ENCODE results near the gene AGXT2.

AGXT2 gene

DNA sequence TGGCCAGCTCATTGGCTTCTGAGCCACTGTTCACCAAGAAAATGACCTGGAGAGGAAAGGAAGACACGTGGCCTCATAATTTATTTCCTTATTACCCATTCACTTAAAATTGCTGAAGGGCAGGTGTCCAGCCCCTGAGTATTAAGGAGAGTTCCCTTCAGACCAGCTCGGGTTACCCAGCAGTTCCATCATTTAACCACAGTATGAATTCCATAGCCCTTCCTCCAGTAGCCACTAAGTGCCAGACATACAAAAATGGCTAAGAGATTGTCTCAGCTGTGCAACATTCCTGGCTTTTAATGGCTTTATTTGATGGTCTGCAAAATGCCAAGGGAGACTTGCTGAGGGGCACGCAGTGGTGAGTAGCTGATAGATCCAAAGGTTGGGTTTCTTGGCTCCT lies 12.5 kb downstream of the AGXT2 start:
- Mint-ChIP-seq H3K36me3 (no peaks in the 10 kb centered on the region), H3K4me1 (no peaks in the 10 kb centered on the region), H3K27me3 (peaks cover 20% of the 10 kb centered on the region), H3K9me3 (no peaks in the 10 kb centered on the region), H3K4me3 (no peak overlapping the region), H3K27ac (no peak overlapping the region)

DNA sequence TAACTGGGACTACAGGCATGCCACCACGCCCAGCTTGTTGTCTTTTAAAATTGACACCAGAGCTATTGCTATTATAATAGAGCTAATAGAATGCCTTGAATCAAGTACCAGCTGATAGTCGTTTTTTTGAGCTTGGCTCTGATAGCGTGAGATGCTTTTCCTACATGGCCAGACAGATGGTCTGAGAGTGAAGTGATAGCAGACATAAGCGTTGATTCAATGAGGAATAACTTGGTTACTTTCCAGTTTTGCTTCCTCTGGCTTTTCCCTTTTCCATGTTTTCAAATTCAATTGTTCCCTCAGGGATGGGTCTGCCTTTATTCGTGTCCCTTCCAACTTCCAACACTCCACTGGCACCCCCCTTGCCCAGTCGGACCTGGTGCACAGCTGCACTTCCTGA lies 15.4 kb downstream of the AGXT2 start:
- H3K27ac Mint-ChIP-seq, result no peak overlapping the region
- peaks cover 12% of the 10 kb centered on the region for H3K27me3 Mint-ChIP-seq

DNA sequence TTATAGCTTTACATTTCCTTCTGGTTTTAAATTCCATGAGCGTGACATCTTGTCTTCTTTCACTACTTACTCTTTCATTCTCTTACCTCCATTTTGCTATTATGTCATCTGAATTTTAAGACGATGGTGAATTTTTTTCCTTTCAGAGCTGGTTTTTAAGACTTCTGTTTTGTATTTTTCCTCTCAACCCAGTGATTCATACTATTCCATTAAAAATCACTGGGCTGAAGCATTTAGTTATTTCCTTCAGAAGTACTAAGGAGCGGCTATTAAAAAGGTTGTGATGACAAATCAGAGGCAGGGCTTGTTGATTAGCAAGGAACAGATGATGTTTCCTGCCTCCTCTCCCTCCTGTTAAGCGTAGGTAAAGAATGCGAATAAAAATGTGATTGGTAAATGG lies 16.5 kb downstream of the AGXT2 start:
- H3K4me1 Mint-ChIP-seq, result no peaks in the 10 kb centered on the region
- peaks cover 1% of the 10 kb centered on the region for H3K36me3 Mint-ChIP-seq
- peaks cover 9% of the 10 kb centered on the region for H3K27me3 Mint-ChIP-seq
- no peaks in the 10 kb centered on the region for H3K9me3 Mint-ChIP-seq
- no peak overlapping the region for H3K27ac Mint-ChIP-seq
- no peak overlapping the region for H3K4me3 Mint-ChIP-seq

More for the DNA sequence above, 15.4 kb downstream of the AGXT2 start:
- no peak overlapping the region for H3K4me3 Mint-ChIP-seq
- H3K9me3 Mint-ChIP-seq, result no peaks in the 10 kb centered on the region
- H3K36me3 Mint-ChIP-seq, result peaks cover 1% of the 10 kb centered on the region
- H3K4me1 Mint-ChIP-seq, result no peaks in the 10 kb centered on the region

DNA sequence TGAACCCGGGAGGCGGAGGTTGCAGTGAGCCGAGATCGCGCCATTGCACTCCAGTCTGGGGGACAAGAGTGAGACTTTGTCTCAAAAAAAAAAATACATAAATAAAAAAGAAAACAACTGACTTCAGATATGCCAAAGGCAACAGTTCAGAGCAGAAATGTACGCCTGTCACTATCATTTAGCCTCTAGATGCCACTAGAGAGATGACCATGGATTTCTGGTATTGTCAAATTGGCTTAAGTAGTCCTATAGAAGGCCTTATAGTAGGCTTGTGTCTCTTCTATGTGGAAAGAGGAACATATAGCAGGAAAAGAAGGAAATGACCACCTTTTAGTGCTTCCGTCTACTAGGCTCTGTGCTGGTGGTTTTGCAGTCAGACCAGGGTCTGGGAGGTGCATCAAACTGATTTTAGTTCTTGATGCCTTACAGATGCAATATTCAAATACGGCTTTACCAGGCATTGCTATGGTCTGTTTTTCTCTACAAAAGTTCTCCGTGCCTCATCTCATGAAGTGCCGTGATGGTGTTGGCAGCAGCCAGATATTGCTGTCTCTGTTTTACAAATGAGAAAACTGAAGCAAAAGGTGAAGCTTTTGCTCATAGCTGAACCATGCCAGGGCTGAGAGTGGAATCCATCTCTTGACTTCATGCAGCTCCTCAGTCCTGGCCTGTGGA lies 17.2 kb downstream of the AGXT2 start:
- Mint-ChIP-seq H3K4me1 (no peaks in the 10 kb centered on the region), H3K27ac (no peak overlapping the region), H3K27me3 (peaks cover 8% of the 10 kb centered on the region), H3K9me3 (no peaks in the 10 kb centered on the region), H3K36me3 (peaks cover 1% of the 10 kb centered on the region), H3K4me3 (no peak overlapping the region)

DNA sequence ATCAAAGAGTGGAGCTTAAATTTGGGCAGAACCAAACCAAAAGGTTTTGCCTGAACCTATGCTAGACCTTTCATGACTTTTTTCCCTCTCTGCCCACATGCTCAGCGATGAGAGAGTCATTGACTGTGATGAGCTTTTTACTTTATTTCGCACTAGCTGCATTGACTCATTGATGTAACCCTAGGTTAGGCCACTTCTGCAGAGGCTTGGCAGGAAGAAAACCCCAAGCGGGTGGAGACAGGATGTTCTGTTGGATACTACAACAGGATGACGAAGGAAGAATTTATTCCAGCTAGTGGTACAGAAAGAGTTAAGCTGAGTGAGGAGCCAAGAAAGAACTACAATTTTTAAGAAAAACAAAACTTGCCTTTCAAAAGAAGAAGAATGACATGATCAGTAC lies 18.4 kb downstream of the AGXT2 start:
- Mint-ChIP-seq H3K36me3 (peaks cover 1% of the 10 kb centered on the region), H3K9me3 (no peaks in the 10 kb centered on the region), H3K27ac (no peak overlapping the region), H3K4me1 (no peaks in the 10 kb centered on the region), H3K27me3 (peaks cover 7% of the 10 kb centered on the region), H3K4me3 (no peak overlapping the region)

DNA sequence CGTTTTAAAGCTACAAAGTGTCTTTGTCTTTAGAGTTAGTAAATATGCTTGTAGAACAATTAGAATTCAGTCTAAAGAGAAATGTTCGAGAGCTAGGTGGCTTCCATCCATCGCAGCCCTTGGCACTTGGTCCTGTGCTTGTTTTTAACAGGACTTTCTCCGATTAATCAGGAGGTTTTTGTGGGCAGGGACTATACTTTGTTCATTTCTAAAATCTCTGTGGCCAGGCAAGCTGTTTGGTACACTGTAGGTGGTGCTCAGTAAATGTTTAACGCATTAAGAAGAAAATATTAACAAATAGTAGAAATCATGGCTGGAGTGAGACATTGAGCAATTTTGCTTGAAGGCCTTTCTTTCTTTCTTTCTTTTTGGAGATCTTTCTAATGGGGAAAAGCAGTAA lies 20.8 kb downstream of the AGXT2 start:
- Mint-ChIP-seq H3K27me3 (peaks cover 7% of the 10 kb centered on the region), H3K4me3 (no peak overlapping the region), H3K9me3 (no peaks in the 10 kb centered on the region), H3K27ac (no peak overlapping the region), H3K36me3 (peaks cover 1% of the 10 kb centered on the region), H3K4me1 (no peaks in the 10 kb centered on the region)

DNA sequence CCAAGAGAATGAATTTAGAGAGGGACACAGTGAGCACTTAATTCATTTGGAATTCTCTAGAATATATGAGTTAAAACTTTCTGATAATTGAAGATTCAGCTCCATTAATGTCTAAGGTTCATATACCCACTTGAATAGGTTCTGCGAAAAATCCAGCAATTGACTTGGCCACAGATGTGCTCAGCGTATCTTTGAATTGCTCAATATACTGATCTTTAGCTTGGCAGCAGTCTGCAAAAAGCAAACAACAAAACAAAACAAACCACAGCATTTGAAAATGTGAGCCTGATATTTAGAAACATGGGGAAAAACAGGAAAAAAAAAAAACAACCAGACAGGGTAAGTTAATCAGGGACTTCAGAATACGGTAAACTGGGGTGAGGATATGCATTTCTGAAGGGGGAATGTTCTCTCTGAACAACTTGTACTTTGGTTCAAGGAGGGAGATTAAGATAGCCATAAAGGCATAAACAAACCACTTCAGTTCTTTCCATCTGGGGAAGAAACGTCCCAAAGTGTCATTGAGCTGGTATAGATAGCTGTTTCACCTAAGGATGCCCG lies 21.4 kb downstream of the AGXT2 start:
- no peak overlapping the region for H3K27ac Mint-ChIP-seq
- H3K4me3 Mint-ChIP-seq, result no peak overlapping the region
- H3K4me1 Mint-ChIP-seq, result no peaks in the 10 kb centered on the region
- H3K9me3 Mint-ChIP-seq, result no peaks in the 10 kb centered on the region
- H3K27me3 Mint-ChIP-seq, result peaks cover 7% of the 10 kb centered on the region
- H3K36me3 Mint-ChIP-seq, result peaks cover 1% of the 10 kb centered on the region

DNA sequence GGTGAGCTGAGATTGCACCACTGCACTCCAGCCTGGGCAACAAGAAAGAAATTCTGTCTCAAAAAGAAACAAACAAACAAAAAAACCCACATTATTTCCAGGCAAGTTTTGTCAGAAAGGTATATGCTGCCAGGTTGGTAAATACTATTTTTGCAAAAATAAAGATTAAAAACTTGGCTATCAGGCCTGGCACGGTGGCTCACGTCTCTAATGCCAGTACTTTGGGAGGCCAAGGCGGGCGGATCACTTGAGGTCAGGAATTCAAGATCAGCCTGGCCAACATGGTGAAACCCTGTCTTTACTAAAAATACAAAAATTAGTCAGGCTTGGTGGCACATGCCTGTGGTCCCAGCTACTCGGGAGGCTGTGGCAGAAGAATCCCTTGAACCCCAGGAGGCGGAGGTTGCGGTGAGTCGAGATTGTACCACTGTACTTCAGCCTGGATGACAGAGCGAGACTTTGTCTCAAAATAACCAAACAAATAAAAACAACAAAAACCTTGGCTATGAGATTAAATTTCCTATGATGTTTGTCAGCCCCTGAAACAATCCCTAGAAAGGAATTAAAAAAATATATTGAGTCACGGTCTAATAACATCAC lies 22.7 kb downstream of the AGXT2 start:
- Mint-ChIP-seq H3K4me1 (no peaks in the 10 kb centered on the region), H3K27ac (no peak overlapping the region), H3K27me3 (peaks cover 7% of the 10 kb centered on the region), H3K36me3 (peaks cover 1% of the 10 kb centered on the region), H3K4me3 (no peak overlapping the region), H3K9me3 (no peaks in the 10 kb centered on the region)

DNA sequence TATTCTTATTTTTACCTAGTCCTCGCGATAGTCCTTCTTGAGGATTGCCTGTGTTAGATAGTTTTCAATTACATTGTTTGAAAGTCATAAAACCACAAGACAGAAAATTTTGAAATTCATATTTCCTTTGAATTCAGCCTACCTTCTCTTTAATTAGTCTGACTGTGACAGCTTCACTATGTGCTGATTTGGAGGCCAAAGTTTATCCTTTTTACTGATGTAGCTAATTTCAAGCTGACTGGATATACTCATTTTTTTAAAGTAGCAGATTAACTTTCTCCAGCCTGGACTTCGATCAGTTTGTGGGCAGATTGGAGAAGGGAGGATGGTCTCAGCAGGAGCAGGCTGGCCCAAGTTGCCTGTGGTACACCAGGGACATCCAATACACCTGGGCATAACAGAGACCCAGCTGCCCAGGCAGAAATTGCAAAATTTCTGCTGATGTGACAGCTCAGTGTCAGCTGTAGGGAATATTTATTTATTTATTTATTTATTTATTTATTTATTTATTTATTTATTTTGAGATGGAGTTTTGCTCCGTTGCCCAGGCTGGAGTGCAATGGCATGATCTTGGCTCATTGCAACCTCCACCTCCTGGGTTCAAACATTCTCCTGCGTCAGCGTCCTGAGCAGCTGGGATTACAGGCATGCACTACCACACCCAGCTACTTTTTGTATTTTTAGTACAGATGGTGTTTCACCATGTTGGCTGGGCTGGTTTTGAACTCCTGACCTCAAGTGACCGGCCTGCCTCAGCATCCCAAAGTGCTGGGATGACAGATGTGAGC lies 24.2 kb downstream of the AGXT2 start:
- no peaks in the 10 kb centered on the region for H3K9me3 Mint-ChIP-seq
- peaks cover 1% of the 10 kb centered on the region for H3K36me3 Mint-ChIP-seq
- H3K4me1 Mint-ChIP-seq, result no peaks in the 10 kb centered on the region
- peaks cover 6% of the 10 kb centered on the region for H3K27me3 Mint-ChIP-seq
- H3K27ac Mint-ChIP-seq, result no peak overlapping the region
- H3K4me3 Mint-ChIP-seq, result no peak overlapping the region

DNA sequence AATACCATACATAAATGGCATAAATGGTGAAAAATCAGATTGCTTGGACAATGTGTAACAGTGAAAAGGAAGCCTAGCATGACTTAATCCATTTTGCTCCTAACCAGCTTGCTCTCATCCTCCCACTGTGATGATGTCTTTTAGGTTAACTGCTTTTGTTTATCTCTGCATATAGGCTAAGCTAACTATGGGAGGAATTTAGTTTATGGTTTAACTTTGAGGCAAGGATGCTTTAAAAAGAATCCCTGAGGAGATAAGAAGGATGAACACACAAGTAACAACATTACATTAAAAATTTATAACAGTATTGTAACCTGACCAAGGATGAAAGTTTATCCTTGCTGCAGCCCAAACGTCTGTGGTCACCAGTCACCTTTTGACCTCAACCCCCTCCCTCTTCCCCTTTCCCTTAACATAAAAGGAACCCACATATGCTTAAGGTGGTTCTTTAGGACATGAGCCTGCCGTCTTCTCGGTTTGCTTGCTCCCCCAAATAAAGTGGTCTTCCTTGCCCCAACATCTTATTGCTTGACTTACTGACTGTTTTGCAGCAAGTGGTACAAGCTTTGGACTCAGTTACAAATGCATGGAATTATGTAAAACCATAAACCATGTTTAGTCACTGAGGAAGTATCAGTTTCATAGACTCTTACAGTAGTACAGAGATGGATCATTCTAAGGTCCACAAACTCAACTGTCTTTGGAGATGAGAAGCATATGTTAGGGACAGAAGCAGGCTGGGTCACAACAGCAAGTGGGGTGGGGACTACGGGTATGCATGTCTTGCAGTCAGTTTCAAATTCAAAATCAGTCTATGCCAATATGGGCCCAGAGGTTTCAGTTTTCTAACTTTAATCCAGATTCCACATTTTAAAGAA lies 31.3 kb downstream of the AGXT2 start:
- Mint-ChIP-seq H3K36me3 (no peaks in the 10 kb centered on the region), H3K27ac (no peak overlapping the region), H3K9me3 (no peaks in the 10 kb centered on the region), H3K4me3 (no peak overlapping the region), H3K27me3 (peaks cover 15% of the 10 kb centered on the region), H3K4me1 (no peaks in the 10 kb centered on the region)

DNA sequence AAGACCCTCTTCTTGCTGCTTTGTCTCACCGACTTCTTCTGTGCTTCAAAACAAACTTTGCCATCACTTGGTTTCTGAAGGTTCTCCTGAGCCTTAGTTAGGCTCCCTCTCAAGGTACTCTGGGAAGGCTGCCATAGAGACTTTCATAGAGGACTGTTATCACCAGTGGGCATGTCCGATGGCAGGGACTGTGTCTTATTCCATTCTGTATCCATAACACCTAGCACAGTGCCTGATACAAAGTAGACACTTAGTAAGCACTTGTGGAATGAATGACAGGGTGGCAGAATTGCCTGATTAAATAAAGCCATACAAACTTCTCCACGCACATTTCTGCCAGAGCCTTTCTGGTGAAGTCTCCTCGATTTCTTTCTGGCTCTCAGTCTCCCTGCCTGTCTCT lies 32.7 kb downstream of the AGXT2 start:
- Mint-ChIP-seq H3K4me3 (no peak overlapping the region), H3K36me3 (no peaks in the 10 kb centered on the region), H3K27me3 (peaks cover 15% of the 10 kb centered on the region), H3K9me3 (no peaks in the 10 kb centered on the region), H3K4me1 (no peaks in the 10 kb centered on the region), H3K27ac (no peak overlapping the region)

DNA sequence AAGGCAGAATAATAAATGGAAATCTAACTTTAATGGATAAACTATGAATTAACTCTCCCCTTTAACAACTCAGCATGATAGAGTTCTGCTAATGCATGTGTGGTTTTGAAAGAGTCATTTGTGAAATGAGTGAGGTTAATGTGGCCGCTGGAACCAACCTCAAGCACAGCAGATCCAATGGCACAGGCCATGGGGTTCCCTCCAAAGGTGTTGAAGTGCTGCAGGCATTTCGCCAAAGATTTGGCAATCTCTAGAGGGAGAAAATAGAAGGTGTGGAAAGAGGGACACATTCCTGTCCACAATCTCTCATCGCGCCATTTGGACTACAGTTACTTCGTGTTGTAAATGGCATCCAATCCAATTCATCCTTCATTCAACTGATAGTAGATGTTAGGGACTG lies 35.0 kb downstream of the AGXT2 start:
- H3K4me3 Mint-ChIP-seq, result no peak overlapping the region
- no peaks in the 10 kb centered on the region for H3K9me3 Mint-ChIP-seq
- H3K27ac Mint-ChIP-seq, result no peak overlapping the region
- H3K27me3 Mint-ChIP-seq, result peaks cover 20% of the 10 kb centered on the region
- H3K36me3 Mint-ChIP-seq, result no peaks in the 10 kb centered on the region
- H3K4me1 Mint-ChIP-seq, result no peaks in the 10 kb centered on the region

DNA sequence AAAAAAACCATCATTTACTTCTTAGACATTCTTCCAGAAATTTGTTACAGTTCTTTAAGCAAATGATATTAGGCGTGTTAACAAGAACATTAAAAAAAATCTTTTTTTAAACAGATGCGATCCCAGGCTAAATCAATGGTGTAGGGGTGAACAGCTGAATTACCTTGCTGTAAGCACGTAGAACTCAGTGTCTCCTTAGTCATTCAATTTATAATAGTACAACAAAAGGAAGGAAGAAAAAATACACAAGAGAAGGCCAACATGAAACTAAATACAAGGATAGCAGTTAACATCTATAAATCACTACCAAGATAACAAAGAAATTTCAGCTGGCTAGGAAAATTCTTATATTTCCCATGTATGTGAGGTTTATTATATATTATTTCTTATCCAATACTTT lies 35.4 kb downstream of the AGXT2 start:
- Mint-ChIP-seq H3K36me3 (no peaks in the 10 kb centered on the region), H3K4me3 (no peak overlapping the region), H3K27me3 (peaks cover 17% of the 10 kb centered on the region), H3K4me1 (no peaks in the 10 kb centered on the region), H3K27ac (no peak overlapping the region), H3K9me3 (no peaks in the 10 kb centered on the region)

DNA sequence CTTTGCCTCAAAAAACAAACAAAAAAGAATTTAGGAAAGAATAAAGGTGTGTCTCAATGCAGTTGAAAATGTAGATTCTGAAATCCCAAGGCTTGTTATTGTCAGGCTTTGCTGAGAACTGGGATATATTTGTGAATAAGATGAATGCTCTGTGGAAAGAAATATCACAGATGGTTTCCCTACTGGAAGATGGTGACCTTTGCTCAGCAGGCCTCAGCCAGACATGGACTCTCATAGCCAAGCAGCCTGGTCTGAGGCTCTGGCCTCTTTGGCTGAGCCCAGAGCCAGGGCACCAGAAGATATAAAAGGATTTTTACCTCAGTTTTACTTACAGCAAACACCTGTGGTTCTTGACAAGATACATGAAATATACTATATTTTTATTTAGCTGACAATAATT lies 37.1 kb downstream of the AGXT2 start:
- no peaks in the 10 kb centered on the region for H3K9me3 Mint-ChIP-seq
- H3K4me3 Mint-ChIP-seq, result no peak overlapping the region
- H3K27me3 Mint-ChIP-seq, result peaks cover 16% of the 10 kb centered on the region
- H3K27ac Mint-ChIP-seq, result no peak overlapping the region
- no peaks in the 10 kb centered on the region for H3K4me1 Mint-ChIP-seq
- no peaks in the 10 kb centered on the region for H3K36me3 Mint-ChIP-seq

DNA sequence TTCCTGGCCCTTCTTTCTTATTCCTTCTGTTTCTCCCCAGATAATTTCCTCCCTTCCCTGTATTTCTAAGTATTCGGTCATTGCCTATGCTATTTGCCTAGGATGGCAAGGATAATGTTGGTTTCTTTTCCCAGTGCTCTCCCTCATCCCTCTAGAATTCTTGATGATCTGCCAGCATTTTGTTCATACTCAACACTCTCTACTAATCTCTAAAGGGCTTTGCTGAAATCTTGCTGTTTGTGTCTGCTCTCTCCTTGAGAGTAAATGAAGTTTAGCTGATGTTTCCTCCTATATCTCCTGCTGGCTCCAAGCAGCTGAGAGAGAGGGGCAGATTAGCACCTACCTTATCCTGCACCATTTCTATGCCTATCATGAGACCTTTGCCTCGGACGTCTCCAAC lies 38.1 kb downstream of the AGXT2 start:
- no peak overlapping the region for H3K4me3 Mint-ChIP-seq

More for the DNA sequence above, 38.1 kb downstream of the AGXT2 start:
- Mint-ChIP-seq H3K4me1 (no peaks in the 10 kb centered on the region), H3K9me3 (no peaks in the 10 kb centered on the region), H3K27me3 (peaks cover 20% of the 10 kb centered on the region), H3K36me3 (no peaks in the 10 kb centered on the region), H3K27ac (no peak overlapping the region)
